Astrocyte of the spinal cord (primary cell): ENCODE data around the gene NANOS1.

ENCODE experiments used
- DNase-seq: peaks from one replicate; pipeline ENCODE4 v3.0.0; 2011; ENCODE audit warnings: low read depth, low spot score
- H3K4me3 ChIP-seq: 2 replicates; pipeline ENCODE4 v1.5.1; 2011; ENCODE audit warnings: low read depth, mild to moderate bottlenecking, low read length, moderate library complexity
- CTCF ChIP-seq: IDR thresholded peaks from 2 replicates; pipeline ENCODE4 v1.5.1; 2012; ENCODE audit warnings: low read depth, mild to moderate bottlenecking, low read length, inconsistent platforms
- in situ Hi-C: cut with HindIII; loops from 2 replicates; pipeline ENCODE4 v1.10.0; 2017; ENCODE audit warnings: low sequenced_read_pairs

The NANOS1 gene

GRCh38 chr10:118985576-118985975 is 43.9 kb upstream of the NANOS1 start:
- no peak overlapping the region for H3K4me3 ChIP-seq
- no peak for TF ChIP-seq CTCF
- DNase-seq, result no peak
- in situ Hi-C loops, result no loop called here

DNA sequence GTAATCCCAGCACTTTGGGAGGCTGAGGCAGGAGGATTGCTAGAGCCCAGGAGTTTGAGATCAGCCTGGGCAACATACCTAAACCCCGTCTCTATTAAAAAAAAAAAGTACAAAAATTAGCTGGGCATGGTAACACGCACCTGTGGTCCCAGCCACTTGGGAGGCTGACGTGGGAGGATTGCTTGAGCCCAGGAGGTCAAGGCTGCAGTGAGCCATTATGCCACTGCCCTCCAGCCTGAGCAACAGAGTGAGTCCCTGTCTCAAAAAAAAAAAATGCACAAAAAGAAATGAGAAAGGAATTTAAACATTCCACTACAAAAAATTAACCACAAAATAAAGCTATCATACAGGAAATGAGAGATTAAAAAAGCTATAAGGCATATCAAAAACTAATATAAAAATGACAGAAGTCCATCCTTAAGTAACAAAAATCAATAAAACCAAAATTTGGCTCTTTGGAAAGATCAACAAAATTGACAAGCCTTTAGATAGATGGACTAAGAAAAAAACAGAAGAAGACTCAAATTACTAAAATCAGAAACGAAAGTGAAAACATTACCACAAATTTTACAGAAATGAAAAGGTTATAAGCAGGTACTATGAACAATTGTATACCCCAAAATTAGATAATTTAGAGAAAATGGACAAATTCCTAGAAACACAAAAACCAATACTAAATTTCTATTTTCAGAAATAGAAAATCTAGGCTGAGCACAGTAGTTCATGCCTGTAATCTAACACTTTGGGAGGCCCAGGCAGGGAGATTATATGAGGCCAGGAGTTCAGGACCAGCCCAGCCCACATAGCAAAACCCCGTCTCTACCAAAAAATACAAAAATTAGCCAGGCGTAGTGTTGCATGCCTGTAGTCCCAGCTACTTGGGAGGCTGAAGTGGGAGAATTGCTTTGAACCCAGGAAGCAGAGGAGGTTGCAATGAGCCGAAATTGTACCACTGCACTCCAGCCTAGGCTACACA is 42.4 kb upstream of the NANOS1 start:
- TF ChIP-seq CTCF, result no peak
- in situ Hi-C loops, result no loop called here
- H3K4me3 ChIP-seq, result no peak overlapping the region
- DNase-seq, result no peak

DNA sequence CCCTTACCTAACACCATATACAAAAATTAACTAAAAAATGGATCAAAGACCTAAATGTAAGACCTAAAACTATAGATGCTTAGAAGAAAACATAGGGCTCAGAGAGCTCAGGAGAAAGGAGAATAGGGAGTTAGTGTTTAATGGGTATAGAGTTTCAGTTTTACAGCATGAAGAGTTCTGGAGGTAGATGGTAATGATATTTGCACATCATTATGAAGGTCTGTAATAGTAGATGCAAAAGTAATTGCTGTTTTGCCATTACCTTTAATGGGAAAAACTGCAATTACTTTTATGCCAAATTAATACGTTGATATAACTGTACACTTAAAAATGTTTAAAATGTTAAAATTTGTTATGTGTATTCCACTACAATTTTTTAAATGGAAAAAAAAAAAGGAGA is 39.2 kb upstream of the NANOS1 start:
- DNase-seq, result no peak
- in situ Hi-C loops, result no loop called here
- TF ChIP-seq CTCF, result no peak
- no peak overlapping the region for H3K4me3 ChIP-seq

GRCh38 chr10:118992496-118992895 is 37.0 kb upstream of the NANOS1 start:
- no peak for TF ChIP-seq CTCF
- in situ Hi-C loops, result no loop called here
- DNase-seq, result no peak
- H3K4me3 ChIP-seq, result no peak overlapping the region

DNA sequence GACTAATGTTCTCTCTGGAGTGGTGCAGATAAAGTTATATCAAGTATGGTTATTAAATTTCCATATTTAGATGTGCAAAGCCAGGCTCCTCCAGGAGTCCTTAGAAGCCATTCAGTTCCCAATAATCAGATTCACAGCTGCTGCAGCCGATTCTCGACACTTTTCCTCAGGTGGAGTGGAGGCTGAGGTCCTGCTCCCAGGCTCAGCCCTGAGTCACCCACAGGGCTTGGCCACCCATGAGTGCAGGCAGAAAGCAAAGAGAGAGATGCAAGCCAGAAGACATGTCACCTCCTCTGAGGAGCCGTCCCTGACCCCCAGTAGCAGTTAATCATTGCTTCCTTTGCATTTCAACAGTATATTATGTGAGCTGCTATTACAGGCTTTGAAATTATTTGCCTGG is 36.3 kb upstream of the NANOS1 start:
- in situ Hi-C loops, result no loop called here
- no peak overlapping the region for H3K4me3 ChIP-seq
- TF ChIP-seq CTCF, result no peak
- no peak for DNase-seq

DNA sequence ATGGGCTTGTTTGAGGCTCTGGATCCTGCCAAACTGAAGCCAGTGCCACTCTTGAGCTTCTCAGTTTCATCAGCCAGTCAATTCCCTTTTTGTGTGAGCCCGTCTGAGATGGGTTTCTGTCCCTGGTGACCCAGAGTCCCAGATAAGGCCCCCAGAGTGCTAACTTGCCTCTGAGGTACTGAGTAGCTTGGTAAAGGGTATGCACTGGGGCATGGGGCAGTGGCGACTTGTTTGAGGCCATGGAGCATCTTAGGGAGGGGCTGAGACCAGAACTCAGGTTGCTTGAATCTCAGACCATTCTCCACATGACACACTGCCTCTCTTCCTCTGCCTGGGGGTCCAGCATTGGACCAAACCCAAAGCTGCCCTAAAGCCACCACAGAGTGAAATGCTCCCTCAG is 35.2 kb upstream of the NANOS1 start:
- in situ Hi-C loops, result no loop called here
- no peak for DNase-seq
- no peak for TF ChIP-seq CTCF

More for the DNA sequence above, 35.2 kb upstream of the NANOS1 start:
- H3K4me3 ChIP-seq, result no peak overlapping the region
